Endothelial cell of hepatic sinusoid (primary cell): ENCODE data around the gene PHLDA1.

Experiments
- in situ Hi-C: cut with HindIII; loops from 2 replicates; pipeline ENCODE4 v1.10.0; 2017; ENCODE audit warnings: low sequenced_read_pairs

The PHLDA1 gene

GRCh38 chr12:76040461-76040860 lies 8.9 kb upstream of the PHLDA1 start:
- in situ Hi-C loops, result loop anchor here (25.0 kb wide), 1 partner anchor 503 kb away; no protein-coding TSS in a partner anchor

- in situ Hi-C loops, result loop anchor here (25.0 kb wide), 1 partner anchor 501 kb away; no protein-coding TSS in a partner anchor
These were observed 6.6 kb upstream of the PHLDA1 start for GRCh38 chr12:76038176-76038575.

- in situ Hi-C loops, result loop anchor here (25.0 kb wide), 1 partner anchor 500 kb away; no protein-coding TSS in a partner anchor
These were observed 5.8 kb upstream of the PHLDA1 start for GRCh38 chr12:76037130-76038103.

GRCh38 chr12:76035045-76035444 lies 3.5 kb upstream of the PHLDA1 start:
- in situ Hi-C loops, result loop anchor here (25.0 kb wide), 1 partner anchor 498 kb away; no protein-coding TSS in a partner anchor

GRCh38 chr12:76033081-76034011 lies 1.8 kb upstream of the PHLDA1 start:
- in situ Hi-C loops, result loop anchor here (25.0 kb wide), 1 partner anchor 496 kb away; no protein-coding TSS in a partner anchor

GRCh38 chr12:76032043-76032981 lies 736 bp upstream of the PHLDA1 start:
- in situ Hi-C loops, result loop anchor here (25.0 kb wide), 1 partner anchor 495 kb away; no protein-coding TSS in a partner anchor

GRCh38 chr12:76031081-76031413 lies 529 bp downstream of the PHLDA1 start:
- in situ Hi-C loops, result loop anchor here (25.0 kb wide), 1 partner anchor 494 kb away; no protein-coding TSS in a partner anchor

- in situ Hi-C loops, result loop anchor here (25.0 kb wide), 1 partner anchor 493 kb away; no protein-coding TSS in a partner anchor
These were observed 1.1 kb downstream of the PHLDA1 start for GRCh38 chr12:76030341-76031080.

GRCh38 chr12:76029982-76030340 lies 1.6 kb downstream of the PHLDA1 start:
- in situ Hi-C loops, result loop anchor here (25.0 kb wide), 1 partner anchor 493 kb away; no protein-coding TSS in a partner anchor

- in situ Hi-C loops, result loop anchor here (25.0 kb wide), 1 partner anchor 491 kb away; no protein-coding TSS in a partner anchor
These were observed 2.9 kb downstream of the PHLDA1 start for GRCh38 chr12:76028571-76029277.

GRCh38 chr12:76026643-76027063 lies 4.9 kb downstream of the PHLDA1 start:
- in situ Hi-C loops, result loop anchor here (25.0 kb wide), 1 partner anchor 489 kb away; no protein-coding TSS in a partner anchor

- in situ Hi-C loops, result loop anchor here (25.0 kb wide), 1 partner anchor 489 kb away; no protein-coding TSS in a partner anchor
These were observed 5.7 kb downstream of the PHLDA1 start for GRCh38 chr12:76025601-76026575.

GRCh38 chr12:76024942-76025600 lies 6.5 kb downstream of the PHLDA1 start:
- in situ Hi-C loops, result loop anchor here (25.0 kb wide), 1 partner anchor 488 kb away; no protein-coding TSS in a partner anchor

GRCh38 chr12:76024102-76024781 lies 7.3 kb downstream of the PHLDA1 start:
- in situ Hi-C loops, result no loop called here

- in situ Hi-C loops, result no loop called here
These were observed 8.4 kb downstream of the PHLDA1 start for GRCh38 chr12:76023069-76023690.
